ENCODE measurements around the gene SIPA1L2.

The SIPA1L2 gene

DNA sequence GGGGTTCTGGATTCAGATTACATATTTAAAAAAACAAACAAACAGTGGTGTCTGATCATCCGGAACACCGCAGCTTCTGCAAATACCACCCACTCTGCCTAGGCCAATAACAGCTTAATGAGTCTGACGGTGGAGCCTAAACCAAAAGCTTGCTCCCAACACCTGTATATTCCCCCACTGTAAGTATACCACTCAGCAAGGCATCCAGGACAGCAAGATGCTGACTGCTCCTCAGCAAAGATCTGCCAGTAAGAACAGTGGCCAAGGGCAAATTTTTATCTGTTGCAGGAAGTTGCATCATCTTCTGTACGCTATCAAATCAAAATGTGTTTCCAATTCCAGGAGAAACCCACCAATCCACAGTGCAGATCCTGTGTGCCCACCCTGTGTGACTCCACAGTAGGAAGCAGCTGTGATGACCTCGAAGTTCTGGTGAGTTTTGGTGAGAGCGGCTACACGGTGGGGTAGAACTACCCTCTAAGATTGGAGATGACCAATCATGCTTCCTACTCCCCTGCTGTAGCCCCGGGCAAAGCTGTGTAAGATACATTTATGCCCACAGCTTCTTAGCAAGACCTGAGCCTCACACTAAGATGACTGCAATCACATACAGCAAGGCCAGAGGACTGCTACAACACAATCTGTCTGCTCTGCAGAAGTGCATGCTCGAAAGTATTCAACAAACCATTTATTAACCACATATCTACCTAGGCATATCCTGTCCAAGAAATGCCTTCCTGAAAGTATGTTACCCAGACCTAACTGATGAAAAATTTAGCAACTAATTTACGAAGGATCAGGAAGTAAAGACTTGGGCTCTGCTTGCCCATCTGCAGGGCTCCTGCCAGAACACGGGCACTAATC is 30.5 kb downstream of the SIPA1L2 start (continued):
- no peak for TF ChIP-seq ZNF785 (tag by site-specific recombination; IDR thresholded peaks at IDR 0.05)
- TF ChIP-seq ZNF302 (tag by site-specific recombination; IDR thresholded peaks at IDR 0.05; ENCODE audit: low read depth): no peak

DNA sequence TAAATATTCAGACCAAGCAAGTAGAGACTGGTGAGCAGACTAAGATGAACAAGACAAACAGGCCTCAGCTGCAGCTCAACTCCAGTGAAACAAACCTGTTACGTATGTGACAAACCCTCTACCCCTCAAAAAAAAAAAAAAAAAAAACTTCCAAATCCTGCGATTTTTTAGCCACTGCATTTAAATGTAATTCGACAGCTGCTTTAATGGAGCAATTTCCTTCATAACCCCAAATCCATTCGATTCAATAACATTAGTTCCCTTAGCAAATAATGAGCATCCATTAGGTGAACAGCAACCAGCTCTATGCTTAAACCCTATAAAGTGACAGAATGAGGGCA is 31.1 kb downstream of the SIPA1L2 start:
- TF ChIP-seq, protein P1, sequence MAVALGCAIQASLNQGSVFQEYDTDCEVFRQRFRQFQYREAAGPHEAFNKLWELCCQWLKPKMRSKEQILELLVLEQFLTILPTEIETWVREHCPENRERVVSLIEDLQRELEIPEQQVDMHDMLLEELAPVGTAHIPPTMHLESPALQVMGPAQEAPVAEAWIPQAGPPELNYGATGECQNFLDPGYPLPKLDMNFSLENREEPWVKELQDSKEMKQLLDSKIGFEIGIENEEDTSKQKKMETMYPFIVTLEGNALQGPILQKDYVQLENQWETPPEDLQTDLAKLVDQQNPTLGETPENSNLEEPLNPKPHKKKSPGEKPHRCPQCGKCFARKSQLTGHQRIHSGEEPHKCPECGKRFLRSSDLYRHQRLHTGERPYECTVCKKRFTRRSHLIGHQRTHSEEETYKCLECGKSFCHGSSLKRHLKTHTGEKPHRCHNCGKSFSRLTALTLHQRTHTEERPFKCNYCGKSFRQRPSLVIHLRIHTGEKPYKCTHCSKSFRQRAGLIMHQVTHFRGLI (tag by site-specific recombination; IDR thresholded peaks at IDR 0.05): 0 out of 2 replicates have a peak, but pooled peaks have one; percentile 10
- TF ChIP-seq FEZF1 (tag by site-specific recombination; IDR thresholded peaks at IDR 0.05): peak; percentile 98; the same call in 1 of the 2 replicates
- TF ChIP-seq, protein P2, sequence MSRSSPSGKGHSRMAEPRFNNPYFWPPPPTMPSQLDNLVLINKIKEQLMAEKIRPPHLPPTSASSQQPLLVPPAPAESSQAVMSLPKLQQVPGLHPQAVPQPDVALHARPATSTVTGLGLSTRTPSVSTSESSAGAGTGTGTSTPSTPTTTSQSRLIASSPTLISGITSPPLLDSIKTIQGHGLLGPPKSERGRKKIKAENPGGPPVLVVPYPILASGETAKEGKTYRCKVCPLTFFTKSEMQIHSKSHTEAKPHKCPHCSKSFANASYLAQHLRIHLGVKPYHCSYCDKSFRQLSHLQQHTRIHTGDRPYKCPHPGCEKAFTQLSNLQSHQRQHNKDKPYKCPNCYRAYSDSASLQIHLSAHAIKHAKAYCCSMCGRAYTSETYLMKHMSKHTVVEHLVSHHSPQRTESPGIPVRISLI (tag by site-specific recombination; IDR thresholded peaks at IDR 0.05): peak; percentile 93
- TF ChIP-seq ZNF2 (tag by site-specific recombination; IDR thresholded peaks at IDR 0.05): 0 out of 2 replicates have a peak, but pooled peaks have one; percentile 60
- no peak for TF ChIP-seq ZBTB20 (tag by site-specific recombination; IDR thresholded peaks at IDR 0.05)
- no peak for TF ChIP-seq HOXA7 (CRISPR knock-in tag; IDR thresholded peaks at IDR 0.05; ENCODE audit: borderline replicate concordance)
- 0 out of 2 replicates have a peak, but pooled peaks have one; percentile 48 for TF ChIP-seq REPIN1 (tag by site-specific recombination; IDR thresholded peaks at IDR 0.05; ENCODE audit: low read depth)
- no peak for TF ChIP-seq OSR2 (tag by site-specific recombination; IDR thresholded peaks at IDR 0.05)
- TF ChIP-seq, protein P3, sequence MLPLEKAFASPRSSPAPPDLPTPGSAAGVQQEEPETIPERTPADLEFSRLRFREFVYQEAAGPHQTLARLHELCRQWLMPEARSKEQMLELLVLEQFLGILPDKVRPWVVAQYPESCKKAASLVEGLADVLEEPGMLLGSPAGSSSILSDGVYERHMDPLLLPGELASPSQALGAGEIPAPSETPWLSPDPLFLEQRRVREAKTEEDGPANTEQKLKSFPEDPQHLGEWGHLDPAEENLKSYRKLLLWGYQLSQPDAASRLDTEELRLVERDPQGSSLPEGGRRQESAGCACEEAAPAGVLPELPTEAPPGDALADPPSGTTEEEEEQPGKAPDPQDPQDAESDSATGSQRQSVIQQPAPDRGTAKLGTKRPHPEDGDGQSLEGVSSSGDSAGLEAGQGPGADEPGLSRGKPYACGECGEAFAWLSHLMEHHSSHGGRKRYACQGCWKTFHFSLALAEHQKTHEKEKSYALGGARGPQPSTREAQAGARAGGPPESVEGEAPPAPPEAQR (tag by site-specific recombination; IDR thresholded peaks at IDR 0.05): no peak
- peak; percentile 83; the same call in 1 of the 2 replicates for TF ChIP-seq ZNF24 (tag by site-specific recombination; IDR thresholded peaks at IDR 0.05)
- Histone ChIP-seq H3K27ac (ENCODE audit: extremely low read depth, low read depth, low read length) (peak overlapping the region; percentile 65; the same call in 1 of the 2 replicates), H3K9me3 (ENCODE audit: control insufficient read depth, insufficient read depth, low read depth, low read length) (no peaks in the 10 kb centered on the region), H3K4me1 (ENCODE audit: control insufficient read depth, insufficient read depth, low read length) (peaks cover 39% of the 10 kb centered on the region), H3K4me3 (ENCODE audit: low read depth, low read length) (no peak overlapping the region), H3K36me3 (ENCODE audit: control insufficient read depth in 2 of 2, insufficient read depth in 1 of 2, low read length in 2 of 2) (no peaks in the 10 kb centered on the region)
- ChIA-PET CTCF (interaction anchor here (0.5 to 3.2 kb wide), 2 partner anchors 25 to 28 kb away, joined by 7 to 24 read pairs; no protein-coding TSS in a partner anchor), POLR2A (interaction anchor here (0.7 to 3.2 kb wide), 7 partner anchors 8 to 643 kb away, joined by 3 to 14 read pairs (median 4); partner anchors contain the start of gene SIPA1L2)

DNA sequence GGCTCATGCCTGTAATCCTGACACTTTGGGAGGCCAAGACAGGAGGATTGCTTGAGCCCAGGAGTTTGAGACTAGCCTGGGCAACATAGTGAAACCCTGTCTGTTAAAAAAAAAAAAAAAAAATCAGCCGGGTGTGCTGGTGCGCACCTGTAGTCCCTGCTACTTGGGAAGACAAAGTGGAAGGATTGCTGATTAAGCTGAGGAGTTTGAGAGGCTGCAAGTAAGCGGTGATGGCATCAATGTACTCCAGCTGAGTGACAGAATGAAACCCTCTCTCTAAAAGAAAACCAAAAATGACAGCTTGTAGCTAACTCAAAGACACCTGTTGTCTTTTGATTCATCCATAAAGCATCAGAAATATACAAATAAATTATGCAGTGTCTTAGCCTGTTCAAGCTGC is 31.8 kb downstream of the SIPA1L2 start:
- ChIA-PET POLR2A (interaction anchor here (0.7 to 3.2 kb wide), 2 partner anchors 22 to 644 kb away, joined by 4 to 14 read pairs; no protein-coding TSS in a partner anchor), CTCF (interaction anchor here (0.6 to 3.2 kb wide), 4 partner anchors 29 to 294 kb away, joined by 3 to 24 read pairs (median 4); no protein-coding TSS in a partner anchor)
- Histone ChIP-seq H3K4me1 (ENCODE audit: control insufficient read depth, insufficient read depth, low read length) (peaks cover 42% of the 10 kb centered on the region), H3K36me3 (ENCODE audit: control insufficient read depth in 2 of 2, insufficient read depth in 1 of 2, low read length in 2 of 2) (no peaks in the 10 kb centered on the region), H3K27ac (ENCODE audit: extremely low read depth, low read depth, low read length) (no peak overlapping the region), H3K4me3 (ENCODE audit: low read depth, low read length) (no peak overlapping the region), H3K9me3 (ENCODE audit: control insufficient read depth, insufficient read depth, low read depth, low read length) (no peaks in the 10 kb centered on the region)
- peak; percentile 58 for TF ChIP-seq SCRT2 (tag by site-specific recombination; IDR thresholded peaks at IDR 0.05)
- no peak for TF ChIP-seq ZFHX2 (tag by site-specific recombination; conservative IDR thresholded peaks at IDR 0.05)
- no peak for TF ChIP-seq ZNF423 (tag by site-specific recombination; IDR thresholded peaks at IDR 0.05)
- no peak for TF ChIP-seq ZNF23 (tag by site-specific recombination; IDR thresholded peaks at IDR 0.05; ENCODE audit: borderline replicate concordance)
- TF ChIP-seq, protein P4, sequence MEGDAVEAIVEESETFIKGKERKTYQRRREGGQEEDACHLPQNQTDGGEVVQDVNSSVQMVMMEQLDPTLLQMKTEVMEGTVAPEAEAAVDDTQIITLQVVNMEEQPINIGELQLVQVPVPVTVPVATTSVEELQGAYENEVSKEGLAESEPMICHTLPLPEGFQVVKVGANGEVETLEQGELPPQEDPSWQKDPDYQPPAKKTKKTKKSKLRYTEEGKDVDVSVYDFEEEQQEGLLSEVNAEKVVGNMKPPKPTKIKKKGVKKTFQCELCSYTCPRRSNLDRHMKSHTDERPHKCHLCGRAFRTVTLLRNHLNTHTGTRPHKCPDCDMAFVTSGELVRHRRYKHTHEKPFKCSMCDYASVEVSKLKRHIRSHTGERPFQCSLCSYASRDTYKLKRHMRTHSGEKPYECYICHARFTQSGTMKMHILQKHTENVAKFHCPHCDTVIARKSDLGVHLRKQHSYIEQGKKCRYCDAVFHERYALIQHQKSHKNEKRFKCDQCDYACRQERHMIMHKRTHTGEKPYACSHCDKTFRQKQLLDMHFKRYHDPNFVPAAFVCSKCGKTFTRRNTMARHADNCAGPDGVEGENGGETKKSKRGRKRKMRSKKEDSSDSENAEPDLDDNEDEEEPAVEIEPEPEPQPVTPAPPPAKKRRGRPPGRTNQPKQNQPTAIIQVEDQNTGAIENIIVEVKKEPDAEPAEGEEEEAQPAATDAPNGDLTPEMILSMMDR (tag by site-specific recombination; IDR thresholded peaks at IDR 0.05): no peak
- no peak for TF ChIP-seq ZSCAN16 (tag by site-specific recombination; IDR thresholded peaks at IDR 0.05)
- TF ChIP-seq SCRT1 (tag by site-specific recombination; IDR thresholded peaks at IDR 0.05; ENCODE audit: borderline replicate concordance): no peak
- no peak for TF ChIP-seq ZNF560 (tag by site-specific recombination; IDR thresholded peaks at IDR 0.05; ENCODE audit: borderline replicate concordance)

Measured in HEK293 (cell line).